Small intestine (tissue), 7 donors: ENCODE data around the gene ELMOD1. TPM values are rescaled to one million over a fixed set of nuclear protein-coding genes. Genes with fewer than 3 reads are reported as not detected.

ENCODE experiments used
- DNase-seq, 2 donors: peaks; one replicate each; pipeline versions ENCODE4 v3.0.0 to v3.0.0-alpha.2; 2013
- FAIRE-seq: peaks from 2 replicates; lab custom pipeline; 2012; peaks lifted over from hg19 to GRCh38; lab: Jason Lieb, UNC
- H3K27ac ChIP-seq, 3 donors: one replicate each; pipeline ENCODE4 v1.5.1; 2013; ENCODE audit warnings: low read length in 2 of 3, mild to moderate bottlenecking in 2 of 3, control low read depth in 1 of 3, inconsistent platforms in 1 of 3, low read depth in 1 of 3, moderate library complexity in 1 of 3
- H3K27me3 ChIP-seq, 3 donors: one replicate each; pipeline ENCODE4 v1.6.1; 2013; ENCODE audit warnings: low read length in 3 of 3, inconsistent platforms in 1 of 3; ENCODE audit not compliant: control insufficient read depth in 3 of 3, insufficient read depth in 3 of 3
- H3K36me3 ChIP-seq, 3 donors: one replicate each; pipeline ENCODE4 v1.6.1; 2013; ENCODE audit warnings: low read length in 3 of 3, inconsistent platforms in 1 of 3, low read depth in 1 of 3, mild to moderate bottlenecking in 1 of 3, moderate library complexity in 1 of 3; ENCODE audit not compliant: control insufficient read depth in 3 of 3, insufficient read depth in 2 of 3
- H3K4me1 ChIP-seq, 3 donors: one replicate each; pipeline ENCODE4 v1.6.1; 2013; ENCODE audit warnings: low read length in 2 of 3, inconsistent platforms in 1 of 3, low read depth in 1 of 3, mild to moderate bottlenecking in 1 of 3, moderate library complexity in 1 of 3; ENCODE audit not compliant: control insufficient read depth in 3 of 3, insufficient read depth in 2 of 3
- H3K4me3 ChIP-seq, 3 donors: one replicate each; pipeline ENCODE4 v1.5.1; 2013; ENCODE audit warnings: low read length in 3 of 3, control low read depth in 1 of 3, inconsistent platforms in 1 of 3, low read depth in 1 of 3, mild to moderate bottlenecking in 1 of 3, moderate library complexity in 1 of 3
- H3K9me3 ChIP-seq, 2 donors: one replicate each; pipeline ENCODE4 v1.6.1; 2013; ENCODE audit warnings: low read depth in 1 of 2, low read length in 1 of 2; ENCODE audit not compliant: control insufficient read depth in 2 of 2, insufficient read depth in 1 of 2
- WGBS, 3 donors: extraction: QIAGEN DNeasy Blood & Tissue Kit; methylation state at CpG; one replicate each; pipeline ENCODE4 v1.1.7; 2013; 5-methylcytosine and 5-hydroxymethylcytosine counted together
- polyA plus RNA-seq, 4 donors: library from polyadenylated mRNA; stranded (reverse) in 3 of 4; unstranded in 1 of 4; fragments of 200-250 nt in 3 of 4; fragments of 120-200 nt in 1 of 4; gene quantifications; one replicate each; pipeline versions ENCODE4 v1.2.1 to v1.2.3, GENCODE V29; 2013
- donor health status: healthy with polysubstance abuse.
- donor health status: control.
- donor health status: control.
- donor health status: Bipolar disorder and iron deficiency.
- donor health status: healthy.

The ELMOD1 gene
- polyA plus RNA-seq, 4 donors = 0.18 to 0.58 TPM; not detected in 2

GRCh38 chr11:107706531-107706930 lies 115.6 kb downstream of the ELMOD1 start:
- Histone ChIP-seq H3K4me1 (no peaks in the 10 kb centered on the region), H3K27ac (no peak overlapping the region), H3K4me3 (no peak overlapping the region), H3K36me3 (no peaks in the 10 kb centered on the region), H3K9me3 (peaks cover 0 to 2% of the 10 kb centered on the region in 2 donors), H3K27me3 (peaks cover 0 to 2% (median 0%) of the 10 kb centered on the region in 3 donors)
- WGBS, 3 donors = 51 to 66% (median 53%) methylated on average over 2 of the region's 2 CpGs
- DNase-seq = no peak
- no peak for FAIRE-seq

DNA sequence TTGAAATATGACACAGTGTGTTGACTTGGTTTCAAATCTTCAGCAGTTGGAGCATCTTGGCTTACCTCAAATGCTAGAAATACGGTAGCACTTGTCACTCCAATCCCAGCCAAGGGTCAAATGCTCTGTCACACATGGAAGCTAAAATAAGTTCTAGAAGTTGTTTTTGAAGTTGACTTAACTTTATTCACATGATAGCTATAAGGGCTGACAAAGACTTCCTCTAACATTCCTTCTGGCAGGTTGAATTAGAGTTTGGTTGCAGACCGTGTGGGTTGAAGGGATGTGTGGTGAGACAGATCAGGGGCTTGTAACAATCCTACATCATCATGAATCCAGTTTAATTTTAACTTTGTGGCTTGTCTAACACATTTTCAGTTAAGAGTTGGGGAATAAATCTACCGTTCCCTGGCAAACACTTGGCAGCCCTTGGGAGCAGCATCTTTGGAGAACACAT lies 116.3 kb downstream of the ELMOD1 start:
- Histone ChIP-seq H3K27me3 (peaks cover 0 to 2% (median 0%) of the 10 kb centered on the region in 3 donors), H3K9me3 (peaks cover 0 to 2% of the 10 kb centered on the region in 2 donors), H3K27ac (no peak overlapping the region), H3K36me3 (no peaks in the 10 kb centered on the region), H3K4me1 (no peaks in the 10 kb centered on the region), H3K4me3 (no peak overlapping the region)
- no peak for FAIRE-seq
- WGBS, 3 donors = 71 to 79% (median 74%) methylated on average over 3 of the region's 3 CpGs
- DNase-seq = no peak

GRCh38 chr11:107707807-107708206 lies 116.9 kb downstream of the ELMOD1 start:
- DNase-seq (no peak), FAIRE-seq (no peak)
- Histone ChIP-seq H3K36me3 (no peaks in the 10 kb centered on the region), H3K27me3 (peaks cover 0 to 2% (median 0%) of the 10 kb centered on the region in 3 donors), H3K27ac (no peak overlapping the region), H3K4me3 (no peak overlapping the region), H3K4me1 (no peaks in the 10 kb centered on the region), H3K9me3 (peaks cover 0 to 2% of the 10 kb centered on the region in 2 donors)
- WGBS, 3 donors = 58 to 61% (median 58%) methylated on average over 4 of the region's 4 CpGs

DNA sequence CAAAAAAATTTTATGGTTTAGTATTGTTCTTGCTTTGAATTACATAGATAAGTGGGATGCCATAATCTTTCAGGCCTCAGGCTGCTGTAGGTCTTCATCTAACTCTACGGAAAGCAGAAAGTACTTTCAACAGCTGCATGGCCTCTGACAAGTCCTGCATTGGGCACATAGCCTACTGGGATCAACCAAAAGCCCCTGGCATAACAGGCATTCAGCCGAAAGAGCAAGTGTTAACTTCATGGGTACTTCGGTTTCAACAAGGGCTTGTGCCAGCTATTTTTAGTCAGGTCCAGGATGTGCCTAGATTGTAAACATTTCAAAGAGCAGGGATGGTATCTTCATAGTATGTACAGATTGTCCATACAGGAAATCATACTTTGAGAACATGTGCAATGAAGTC lies 117.8 kb downstream of the ELMOD1 start:
- H3K4me1 ChIP-seq = no peaks in the 10 kb centered on the region
- H3K36me3 ChIP-seq = no peaks in the 10 kb centered on the region
- no peaks in the 10 kb centered on the region for H3K27me3 ChIP-seq
- H3K4me3 ChIP-seq = no peak overlapping the region
- DNase-seq = no peak
- FAIRE-seq = no peak
- no peak overlapping the region for H3K27ac ChIP-seq
- H3K9me3 ChIP-seq = peaks cover 0 to 2% of the 10 kb centered on the region in 2 donors
- WGBS, 3 donors = 81 to 86% (median 85%) methylated on average over 3 of the region's 3 CpGs

DNA sequence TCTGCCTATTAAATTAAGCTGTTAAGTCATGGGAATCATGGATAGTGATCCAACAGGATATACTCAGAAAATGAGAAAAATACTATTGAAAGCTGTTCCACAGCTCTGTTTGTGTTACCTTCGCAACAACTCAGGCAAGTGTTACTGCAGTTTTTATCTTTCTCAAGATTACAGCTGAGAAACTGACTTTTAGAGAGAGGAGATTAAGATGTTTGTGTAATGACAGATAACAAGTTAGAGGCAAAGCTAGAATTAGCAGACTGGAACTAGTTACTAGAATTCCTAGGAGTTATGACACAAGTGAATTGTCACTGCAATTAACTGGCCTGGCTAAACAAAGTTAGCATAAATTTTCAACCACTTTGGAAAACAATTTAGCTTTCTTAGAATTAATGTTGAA lies 119.4 kb downstream of the ELMOD1 start:
- DNase-seq = peak in 1 of 2 donors; percentile 6
- Histone ChIP-seq H3K9me3 (no peaks in the 10 kb centered on the region), H3K27me3 (no peaks in the 10 kb centered on the region), H3K4me3 (no peak overlapping the region), H3K27ac (no peak overlapping the region), H3K36me3 (no peaks in the 10 kb centered on the region), H3K4me1 (no peaks in the 10 kb centered on the region)
- 38 to 63% (median 54%) methylated on average over 1 of the region's 1 CpG for WGBS, 3 donors
- FAIRE-seq = no peak

DNA sequence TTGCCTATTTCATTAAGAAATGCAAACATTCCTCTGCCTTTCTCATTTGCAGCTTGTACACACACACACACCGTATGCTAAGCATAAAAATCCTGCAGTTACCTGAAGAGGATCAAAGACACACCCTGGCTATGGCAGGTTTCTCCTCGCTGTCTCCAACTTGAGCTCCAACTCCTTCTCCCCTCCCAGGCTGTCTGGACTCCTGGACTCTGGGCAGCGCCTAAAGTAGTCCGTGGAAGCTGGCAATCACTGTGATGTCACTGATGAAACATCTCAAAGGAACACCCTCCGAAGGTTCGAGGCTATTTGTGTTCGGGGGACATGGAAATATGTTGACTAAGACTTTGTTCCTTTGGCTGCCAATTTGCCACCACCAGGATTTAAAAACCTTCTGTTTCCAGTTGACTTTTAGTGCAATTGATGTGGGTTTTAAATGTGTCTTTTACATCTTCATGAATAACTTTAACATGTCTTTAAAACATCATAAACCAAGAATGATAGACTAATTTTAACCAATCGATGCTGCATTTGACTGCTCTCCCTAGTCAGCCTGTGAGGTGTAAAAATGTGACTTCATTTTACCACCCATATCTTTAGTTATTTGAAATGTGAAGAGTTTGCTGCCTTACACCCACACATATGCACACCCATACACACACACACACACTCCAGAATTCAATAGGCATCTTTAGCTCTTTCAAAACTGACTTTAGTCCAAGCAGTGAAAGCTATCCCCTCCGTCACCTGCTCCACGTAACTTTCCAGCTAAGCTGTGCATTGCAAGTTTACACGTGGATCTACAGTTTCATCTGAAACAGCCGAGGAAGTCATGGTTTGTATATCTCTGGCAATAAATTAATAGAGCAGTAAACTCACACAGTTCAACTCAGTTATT lies 121.2 kb downstream of the ELMOD1 start, which contains the start of gene SLN:
TSS of gene SLN (minus strand) at position 196 of the 895 bp plus-strand sequence.
- 21 to 46% (median 30%) methylated on average over 12 of the region's 12 CpGs for WGBS, 3 donors
- DNase-seq (peak; percentile 22 to 70), FAIRE-seq (no peak)
- Histone ChIP-seq H3K27ac (no peak within 1 kb of the TSS), H3K4me1 (no peaks in the 10 kb centered on the region), H3K9me3 (no peaks in the 10 kb centered on the region), H3K4me3 (no peak within 1 kb of the TSS), H3K27me3 (no peaks in the 10 kb centered on the region), H3K36me3 (no peaks in the 10 kb centered on the region)

- 31 to 39% (median 38%) methylated on average over 3 of the region's 3 CpGs for WGBS, 3 donors
- no peak for FAIRE-seq
- Histone ChIP-seq H3K27me3 (no peaks in the 10 kb centered on the region), H3K4me3 (no peak overlapping the region), H3K27ac (no peak overlapping the region), H3K36me3 (no peaks in the 10 kb centered on the region), H3K4me1 (no peaks in the 10 kb centered on the region), H3K9me3 (no peaks in the 10 kb centered on the region)
- DNase-seq = no peak
Observed at GRCh38 chr11:107713009-107713408, 122.1 kb downstream of the ELMOD1 start.
